NT2/D1 (cell line): ENCODE measurements around the gene C20orf141.

ENCODE experiments used
- DNase-seq: peaks from one replicate; pipeline ENCODE4 v3.0.0-alpha.2; 2011; ENCODE audit warnings: low read depth, low spot score
- H3K27me3 ChIP-seq: 2 replicates; pipeline ENCODE4 v1.6.0; 2011; ENCODE audit warnings: mild to moderate bottlenecking; ENCODE audit not compliant: insufficient read length, insufficient read depth
- H3K36me3 ChIP-seq: 2 replicates; pipeline ENCODE4 v1.6.1; 2011; ENCODE audit warnings: mild to moderate bottlenecking, low read length, mixed read lengths; ENCODE audit not compliant: insufficient read depth, insufficient read length
- H3K4me1 ChIP-seq: 2 replicates; pipeline ENCODE4 v1.5.1; 2011; ENCODE audit not compliant: insufficient read depth, insufficient read length
- H3K4me3 ChIP-seq: 2 replicates; pipeline ENCODE4 v1.5.1; 2011; ENCODE audit warnings: low read depth; ENCODE audit not compliant: insufficient read length
- H3K9ac ChIP-seq: 2 replicates; pipeline ENCODE4 v1.6.0; 2011; ENCODE audit warnings: low read depth; ENCODE audit not compliant: insufficient read length
- H3K9me3 ChIP-seq: 2 replicates; pipeline ENCODE4 v1.5.1; 2011; ENCODE audit warnings: mild to moderate bottlenecking, low read length; ENCODE audit not compliant: insufficient read depth
- SUZ12 ChIP-seq: IDR thresholded peaks from 2 replicates; pipeline ENCODE4 v1.6.1; 2011; ENCODE audit not compliant: insufficient read length, insufficient read depth; ENCODE audit errors: extremely low read depth
- YY1 ChIP-seq: IDR thresholded peaks from 2 replicates; pipeline ENCODE4 v1.6.1; 2011; ENCODE audit not compliant: insufficient read length, insufficient read depth
- ZNF274 ChIP-seq: IDR thresholded peaks from 2 replicates; pipeline ENCODE4 v1.6.1; 2011; ENCODE audit warnings: mild to moderate bottlenecking, low read depth, low read length

The C20orf141 gene

GRCh38 chr20:2865101-2865500, 50.3 kb downstream of the C20orf141 start:
- H3K9ac ChIP-seq: no peak overlapping the region
- no peak for TF ChIP-seq ZNF274
- TF ChIP-seq SUZ12: no peak
- TF ChIP-seq YY1: no peak
- DNase-seq: no peak
- no peaks in the 10 kb centered on the region for H3K9me3 ChIP-seq
- peaks cover 60% of the 10 kb centered on the region for H3K36me3 ChIP-seq
- H3K4me3 ChIP-seq: no peak overlapping the region
- H3K4me1 ChIP-seq: no peaks in the 10 kb centered on the region
- no peaks in the 10 kb centered on the region for H3K27me3 ChIP-seq
